HG02973 (cell line): ENCODE results near the gene HEMK1.

Source experiments
- ATAC-seq: cut with Tn5 transposase; IDR thresholded peaks from one replicate; pipeline ENCODE4 v1.9.1; 2021; ENCODE audit warnings: moderate library complexity; ENCODE audit not compliant: unreplicated experiment

The HEMK1 gene

DNA sequence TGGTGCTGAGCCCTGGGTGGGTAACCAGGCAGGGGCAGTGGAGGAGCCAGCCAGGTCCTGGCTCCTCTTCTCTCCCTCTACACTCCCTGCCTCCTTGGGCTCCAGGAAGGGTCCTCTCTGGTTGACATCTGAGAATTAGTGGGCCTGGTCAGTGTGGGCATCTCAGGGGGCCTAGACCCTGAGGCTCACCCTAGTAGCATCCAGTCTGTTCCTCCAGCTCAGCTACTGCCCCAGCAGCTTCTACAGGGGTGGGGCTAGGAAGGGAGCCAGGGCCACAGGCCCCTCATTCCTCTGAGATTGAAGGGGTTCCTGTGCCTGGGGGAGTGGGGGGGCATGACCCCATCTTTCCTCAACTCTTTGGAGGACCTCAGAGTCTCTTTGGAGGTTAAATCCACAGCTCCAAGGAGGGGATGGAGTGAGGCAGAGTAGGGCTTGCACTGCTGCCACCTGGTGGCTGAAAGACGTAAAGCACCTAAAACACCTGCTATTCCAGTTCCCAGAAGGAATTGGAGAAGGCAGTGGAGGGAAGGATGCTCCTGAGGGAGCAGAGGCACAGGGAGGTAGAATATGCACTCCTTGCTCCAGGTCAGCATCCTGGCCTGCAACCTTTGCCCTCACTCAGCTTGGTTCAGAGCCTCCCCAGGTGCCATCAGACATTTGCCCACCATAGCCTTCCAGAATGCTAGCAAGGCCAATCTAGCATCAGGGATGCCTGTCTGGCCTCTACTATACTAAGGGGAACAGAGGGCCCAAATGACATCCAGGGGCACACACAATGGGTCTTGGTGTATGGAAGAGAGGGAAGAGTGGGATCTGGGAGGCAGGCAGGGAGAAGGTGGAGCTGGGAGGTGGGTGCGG is 26.9 kb upstream of the HEMK1 start:
- ATAC-seq, result no peak

DNA sequence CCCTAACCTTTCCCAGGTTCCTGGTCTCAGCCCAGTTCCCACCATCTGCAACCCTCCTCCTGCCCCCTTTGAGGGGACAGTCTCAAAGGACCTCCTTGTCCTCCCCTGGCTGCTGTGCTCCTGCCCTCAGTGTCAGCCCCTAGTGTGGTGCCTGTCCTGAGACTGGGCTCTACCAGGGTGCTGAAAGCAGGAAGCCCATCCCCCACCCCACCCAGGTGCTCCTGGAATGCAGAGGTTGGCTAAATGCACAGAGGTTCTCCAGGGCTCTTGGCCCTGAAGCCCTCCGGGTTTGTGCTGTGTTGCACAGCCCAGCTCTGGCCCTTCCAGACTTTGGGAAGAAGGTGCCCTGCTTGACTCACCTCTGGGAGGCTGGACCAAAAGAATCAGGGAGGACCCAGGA is 23.5 kb upstream of the HEMK1 start:
- no peak for ATAC-seq

DNA sequence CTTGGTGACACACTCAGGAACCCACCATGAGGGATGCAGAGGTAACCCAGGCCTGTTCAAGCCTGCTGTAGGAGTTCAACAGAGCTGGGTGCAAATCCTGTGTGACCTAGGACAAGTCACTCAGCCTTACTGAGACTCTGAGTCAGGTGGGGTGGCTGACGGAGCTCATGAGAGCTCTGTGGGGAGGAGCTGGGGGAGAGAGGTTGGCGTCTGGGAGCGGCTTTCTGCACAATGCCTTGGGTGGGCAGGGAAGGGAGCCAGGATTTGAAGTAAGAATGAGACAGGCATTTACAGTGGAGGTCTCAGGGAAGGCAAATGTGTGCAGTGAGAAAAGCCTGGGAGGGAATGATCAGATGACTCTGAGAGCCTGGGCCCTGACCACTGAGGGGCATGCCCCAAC is 20.1 kb upstream of the HEMK1 start:
- no peak for ATAC-seq

DNA sequence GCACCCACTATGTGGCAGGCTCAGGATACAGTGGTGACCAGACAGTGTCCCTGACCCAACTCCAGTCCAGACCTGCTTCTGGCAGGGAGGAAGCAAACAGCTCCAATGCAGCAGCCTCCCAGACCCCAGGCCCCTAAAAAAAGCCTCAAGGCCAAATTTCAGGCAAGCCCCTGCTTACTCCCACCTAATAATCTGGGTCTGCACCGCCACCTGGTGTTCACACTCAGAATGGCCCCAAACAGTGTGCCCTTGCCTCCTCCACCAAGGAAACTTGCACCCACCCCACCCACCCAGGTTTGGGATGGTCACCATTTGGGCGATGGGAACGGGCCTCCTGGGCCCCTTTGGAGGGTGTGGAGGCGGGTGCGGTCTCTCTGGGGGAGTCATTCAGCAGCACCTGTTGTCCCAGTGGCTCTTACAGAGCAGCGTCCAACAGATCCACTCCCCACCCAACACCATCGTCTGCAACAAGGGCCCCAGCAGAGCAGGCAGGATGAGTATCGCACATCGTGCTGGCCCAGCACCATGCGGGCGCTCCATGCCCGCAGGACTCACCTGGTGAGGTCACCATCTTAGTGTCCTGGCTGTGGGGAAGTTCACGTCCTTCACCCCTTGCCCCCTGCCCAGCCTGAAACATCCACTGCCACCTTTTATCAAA is 19.1 kb upstream of the HEMK1 start:
- no peak for ATAC-seq

DNA sequence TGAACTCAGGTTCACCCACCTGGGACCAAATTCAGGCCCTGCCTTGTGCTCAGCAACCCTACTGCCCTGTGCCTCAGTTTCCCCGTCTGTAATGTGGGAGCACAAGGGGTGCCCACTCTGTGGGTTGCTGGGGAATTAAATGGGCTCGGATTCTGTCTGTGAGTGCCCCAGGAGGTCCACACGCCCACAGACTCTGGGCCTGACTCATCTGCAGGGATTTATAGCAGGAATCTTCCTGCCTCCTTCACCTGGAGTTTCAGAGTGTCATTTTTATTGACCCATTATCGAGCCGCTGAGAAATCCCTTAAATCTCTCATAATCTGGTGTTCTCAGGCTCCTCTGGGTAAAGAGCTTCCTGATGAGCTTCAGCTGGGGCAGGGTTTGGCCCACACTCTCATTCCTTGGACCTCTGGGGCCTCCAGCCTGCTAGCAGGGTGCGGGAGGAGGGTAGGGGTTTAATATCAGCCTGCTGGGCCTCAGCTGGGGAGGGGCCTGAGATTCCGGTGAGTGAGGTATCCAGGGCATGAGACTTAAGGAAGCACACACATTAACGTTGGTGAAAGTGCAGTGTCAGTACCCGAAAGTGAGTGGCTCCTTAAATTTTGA is 18.2 kb upstream of the HEMK1 start:
- no peak for ATAC-seq

DNA sequence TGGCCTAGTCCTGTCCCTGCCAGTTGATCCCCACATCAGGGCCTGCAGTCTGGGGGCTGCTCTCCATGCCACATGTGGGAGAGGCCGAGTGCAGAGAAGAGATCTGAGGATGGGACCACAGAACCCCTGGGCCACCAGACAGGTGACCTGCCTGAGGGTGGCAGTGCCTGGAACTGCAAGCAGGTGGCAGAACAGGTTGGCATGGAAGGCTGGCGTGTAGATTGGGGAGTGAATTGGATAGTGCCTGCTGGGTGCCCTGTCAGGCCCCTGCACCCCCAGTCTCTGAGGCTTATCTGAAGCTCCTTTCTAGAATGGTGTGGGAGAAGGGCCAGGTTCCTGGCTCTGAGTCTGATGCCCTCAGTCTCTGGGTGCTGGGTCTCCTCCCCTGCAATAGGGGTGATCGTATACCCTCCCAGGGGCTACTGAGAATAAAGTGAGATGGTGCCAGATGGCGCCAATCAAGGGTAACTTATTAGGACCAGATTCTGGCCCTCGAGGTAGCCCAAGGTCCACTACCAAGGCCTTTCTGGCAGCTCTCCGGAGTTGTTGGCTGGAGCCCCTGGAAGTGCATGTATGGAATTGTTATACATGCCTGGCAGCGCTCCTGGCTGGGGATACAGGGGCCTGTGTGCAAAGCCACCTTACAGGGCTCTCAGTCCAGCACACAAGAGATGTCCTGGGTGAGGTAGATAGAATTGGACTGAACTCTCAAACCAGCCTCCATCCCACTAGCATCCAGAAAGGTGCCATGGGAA is 17.5 kb upstream of the HEMK1 start:
- no peak for ATAC-seq

DNA sequence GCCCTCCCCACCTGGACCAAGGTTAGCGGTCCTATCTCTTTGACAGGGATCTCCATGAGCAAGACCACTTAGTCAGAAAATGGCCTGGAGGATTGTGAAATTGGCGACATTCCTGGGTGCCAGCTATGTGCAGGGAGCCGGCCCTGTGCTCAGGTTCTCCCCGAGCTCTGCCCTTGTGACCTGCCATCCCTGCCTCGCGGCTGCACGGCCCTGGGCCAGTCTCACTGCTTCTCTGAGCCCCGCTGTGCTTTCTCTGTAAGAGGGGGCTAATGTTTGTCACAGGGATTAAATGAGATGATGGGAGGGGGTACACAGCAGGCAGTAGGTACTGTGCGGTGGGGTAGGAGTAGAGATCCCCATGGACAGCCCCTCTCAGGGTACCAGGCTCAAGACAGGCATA is 16.7 kb upstream of the HEMK1 start:
- ATAC-seq, result no peak

DNA sequence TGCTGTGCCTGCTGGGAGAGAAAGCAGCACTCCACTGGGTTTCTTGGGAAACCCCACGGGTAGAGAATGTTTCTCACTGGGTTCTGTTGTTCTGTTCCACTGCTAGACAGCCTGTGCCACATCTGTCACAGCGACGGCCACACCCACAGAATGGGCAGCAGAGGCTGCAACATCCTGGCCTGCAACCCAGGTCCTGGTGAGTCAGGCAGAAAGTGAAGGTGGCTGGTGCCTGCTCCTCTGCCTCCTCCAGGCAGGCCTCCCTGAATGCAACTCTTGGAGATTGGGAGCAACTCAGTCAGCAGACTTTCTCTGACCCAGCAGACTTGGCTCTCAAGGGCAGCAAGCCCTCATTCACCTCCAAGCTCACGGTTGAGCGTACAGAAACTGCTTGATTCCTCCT is 14.8 kb upstream of the HEMK1 start:
- ATAC-seq, result no peak

DNA sequence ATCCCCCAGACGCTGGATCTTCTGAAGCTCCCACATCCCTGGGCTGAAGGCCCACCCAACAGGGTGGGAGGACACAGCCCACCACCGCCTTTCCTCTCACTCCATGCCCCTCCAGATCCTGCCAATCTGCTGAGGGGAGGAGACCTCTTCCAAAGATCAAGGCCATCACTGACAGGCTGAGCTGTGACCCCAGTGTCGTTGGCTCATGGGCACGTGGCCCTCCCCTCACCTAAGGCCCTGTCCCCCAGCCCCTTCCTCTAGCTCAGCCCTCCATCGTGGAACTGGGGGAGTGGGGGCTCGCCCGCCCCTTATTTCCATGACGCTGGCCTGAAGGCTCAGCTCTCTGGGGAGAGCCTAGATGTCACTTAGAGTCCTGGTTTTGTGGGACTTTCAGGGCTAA is 12.2 kb upstream of the HEMK1 start:
- no peak for ATAC-seq

DNA sequence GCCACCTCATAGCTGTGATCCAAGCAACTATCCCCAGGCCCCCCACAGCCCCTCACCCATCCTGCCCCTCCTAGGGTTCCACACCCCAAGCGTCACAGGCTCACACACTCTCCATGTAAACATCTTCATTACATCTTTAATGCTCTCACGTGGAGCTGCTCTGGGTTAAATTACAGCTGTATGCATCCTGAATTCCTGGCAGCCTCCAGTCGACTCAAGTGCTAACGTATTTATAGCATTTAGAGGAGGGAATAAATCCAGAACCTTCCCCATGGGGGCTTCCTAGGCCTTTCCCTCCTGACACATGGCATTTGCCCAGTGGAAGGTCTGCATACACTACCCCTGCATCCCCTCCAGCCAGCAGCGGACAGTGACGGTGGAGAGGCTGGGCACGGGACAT is 11.4 kb upstream of the HEMK1 start:
- no peak for ATAC-seq

DNA sequence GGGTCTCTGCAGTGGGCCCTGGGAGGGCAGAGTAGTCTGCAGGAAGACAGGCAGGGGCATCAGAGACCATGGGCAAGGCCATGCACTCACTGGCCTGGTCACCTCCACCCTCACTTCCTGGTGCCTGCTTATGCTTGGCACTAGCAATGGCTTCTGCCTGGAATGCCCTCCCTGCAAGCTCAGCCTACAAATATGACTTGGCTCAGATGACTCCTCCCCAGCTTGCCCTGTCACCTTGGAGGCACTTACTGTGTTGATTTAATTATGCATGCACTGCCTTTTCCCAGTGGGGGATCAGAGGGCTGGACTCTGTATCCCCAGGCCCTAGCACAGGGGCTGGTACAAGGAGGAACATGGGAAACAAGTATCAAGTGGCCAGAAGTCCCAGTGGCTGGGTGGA is 9.6 kb upstream of the HEMK1 start:
- ATAC-seq, result no peak

DNA sequence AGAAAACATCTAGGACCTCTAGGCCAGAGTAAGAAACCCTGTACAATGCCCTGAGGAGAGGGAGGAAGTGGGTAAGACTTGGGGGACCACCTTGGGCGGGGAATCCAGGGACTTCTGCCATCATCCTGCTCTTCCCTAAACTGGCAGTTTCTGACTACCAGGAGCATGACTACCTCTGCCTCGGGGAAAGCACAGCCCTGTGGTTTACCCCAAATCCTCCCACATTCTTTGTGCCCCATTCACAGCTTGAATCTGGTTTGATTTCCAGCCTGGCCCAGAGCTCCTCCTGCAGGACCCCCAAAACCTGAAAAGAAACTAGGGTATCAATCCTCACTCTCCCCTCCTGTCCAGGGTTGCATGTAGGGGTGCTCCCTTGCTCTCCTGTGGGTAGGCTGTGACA is 6.5 kb upstream of the HEMK1 start:
- ATAC-seq, result no peak

DNA sequence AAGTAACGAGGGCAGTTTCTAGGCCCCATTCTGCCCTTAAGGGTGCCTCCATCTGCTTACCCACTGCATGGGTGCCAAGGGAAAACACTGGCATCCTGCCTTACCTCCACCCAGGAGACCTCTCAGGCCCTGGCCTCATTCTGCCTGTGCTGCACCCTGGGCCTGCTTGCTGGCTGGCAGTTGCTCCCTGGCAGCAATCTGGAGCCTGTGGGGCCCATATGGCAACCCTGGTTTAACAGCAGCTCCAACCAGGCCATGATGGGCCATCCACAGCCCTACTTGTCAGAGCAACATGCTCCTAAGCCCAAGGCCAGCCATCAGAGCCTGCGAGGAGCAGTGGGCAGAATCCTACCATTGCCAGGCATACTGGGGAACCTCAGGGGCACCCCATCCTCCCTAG is 5.5 kb upstream of the HEMK1 start:
- ATAC-seq, result no peak

DNA sequence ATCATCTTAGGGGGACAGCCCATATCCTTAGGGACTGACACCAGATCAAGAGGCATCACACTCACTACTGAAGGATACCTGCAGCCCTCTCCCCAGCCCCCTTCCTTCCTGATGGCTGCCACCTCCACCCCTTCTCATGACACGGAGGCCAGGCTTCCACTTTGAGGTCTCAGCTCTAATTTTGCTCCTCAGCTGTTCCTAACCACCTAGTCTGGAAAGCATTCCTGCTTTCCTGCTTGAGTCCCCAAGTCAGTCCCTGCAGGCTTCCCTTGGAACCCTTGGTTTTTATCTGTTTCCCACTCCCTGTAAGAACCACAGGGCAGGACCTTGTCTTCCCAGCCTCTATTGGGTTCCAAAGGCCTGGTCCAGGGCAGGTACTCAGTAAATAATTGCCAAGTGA is 5.0 kb upstream of the HEMK1 start:
- ATAC-seq, result no peak

DNA sequence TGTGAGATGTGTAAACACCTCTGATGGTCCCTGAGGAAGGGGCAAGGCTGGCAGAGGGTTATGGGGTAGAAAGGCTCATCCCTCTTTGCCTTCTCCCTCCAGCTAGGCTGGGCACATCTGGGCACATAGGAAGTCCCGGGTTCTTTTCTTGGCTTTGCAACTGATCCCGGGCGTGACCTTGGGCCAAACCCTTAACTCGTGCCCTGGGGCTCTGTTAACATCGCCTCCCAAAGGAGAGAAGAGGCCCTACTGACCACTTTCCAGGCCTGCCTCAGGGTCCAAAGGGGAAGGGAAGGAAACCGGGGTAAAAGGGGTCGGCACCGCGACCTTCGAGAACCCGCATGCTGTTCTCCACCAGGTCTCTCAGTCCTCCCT is 2.3 kb upstream of the HEMK1 start:
- ATAC-seq, result no peak

DNA sequence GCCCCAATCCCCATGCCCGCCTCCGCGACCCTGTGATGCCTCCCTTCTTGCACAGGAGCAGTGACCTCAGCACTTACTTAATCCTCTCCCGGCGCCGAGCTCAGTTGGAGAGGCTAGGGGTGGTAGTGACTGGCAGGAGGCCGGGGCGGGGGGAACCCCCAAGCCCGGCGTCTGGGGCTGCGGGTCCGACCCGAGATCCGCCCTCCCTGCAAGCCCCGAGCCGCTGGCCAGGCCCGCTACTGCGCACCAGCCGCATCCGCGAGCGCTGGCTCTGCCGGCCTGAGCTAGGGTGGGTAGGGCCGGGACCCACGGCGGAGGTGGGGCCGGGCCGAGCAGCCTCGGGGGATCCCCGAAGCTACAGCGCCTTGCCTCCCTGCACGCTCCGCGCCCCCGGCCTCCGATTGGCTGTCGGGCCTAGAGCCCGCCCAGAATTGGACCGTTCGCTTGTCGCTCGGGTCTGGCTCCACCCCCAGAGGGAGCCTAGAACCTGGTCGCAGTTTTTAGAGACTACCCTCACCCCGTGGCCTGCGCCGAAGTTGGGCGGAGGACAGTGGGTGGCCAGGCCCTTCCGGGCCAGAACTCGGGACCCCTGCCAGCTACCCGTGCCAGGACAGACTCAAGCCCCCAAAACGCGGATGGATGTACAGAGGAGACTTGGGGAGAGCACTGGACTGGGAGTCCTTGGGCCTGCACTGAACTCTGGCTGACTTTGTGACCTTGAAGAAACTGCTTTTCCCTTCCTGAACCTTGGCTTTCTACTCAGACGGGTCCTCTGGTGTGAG is 1.7 kb upstream of the HEMK1 start, which contains the start of gene C3orf18:
C3orf18 (minus strand) TSS at position 362 of the 782 bp plus-strand sequence. CDS start 2,048 bp downstream, outside the sequence.
- peak; percentile 76 for ATAC-seq

DNA sequence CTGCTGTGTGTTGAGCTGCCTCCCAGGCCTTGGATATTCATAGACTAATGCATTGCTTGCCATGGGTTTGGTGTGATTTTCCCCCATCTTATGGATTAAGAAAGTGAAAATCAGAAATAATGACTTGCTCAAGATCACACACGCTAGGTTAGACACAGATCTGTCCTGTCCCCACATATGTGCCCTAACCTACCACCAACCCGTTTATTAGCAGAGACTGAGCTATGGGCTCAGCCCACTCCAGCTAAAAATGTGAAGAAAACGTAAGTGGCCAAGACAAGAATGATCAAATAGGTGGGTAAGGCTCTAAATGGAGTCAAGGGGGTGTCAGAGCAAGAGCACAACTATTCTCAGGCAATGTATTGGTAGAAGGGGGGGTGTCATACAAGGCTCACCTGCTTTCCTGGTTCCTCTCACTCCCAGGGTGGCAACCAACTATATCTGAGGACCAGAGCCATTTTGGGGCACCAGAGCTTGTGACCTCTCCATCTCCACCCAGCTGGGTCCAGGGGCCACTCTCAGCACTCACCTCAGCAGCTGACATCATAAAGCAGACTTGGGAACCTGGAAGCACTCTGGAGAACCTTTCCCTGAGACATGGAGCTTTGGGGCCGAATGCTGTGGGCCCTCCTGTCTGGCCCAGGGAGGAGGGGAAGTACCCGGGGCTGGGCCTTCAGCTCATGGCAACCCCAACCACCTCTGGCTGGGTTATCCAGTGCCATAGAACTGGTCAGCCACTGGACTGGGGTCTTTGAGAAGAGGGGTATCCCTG is 1.4 kb downstream of the HEMK1 start:
- ATAC-seq, result no peak

DNA sequence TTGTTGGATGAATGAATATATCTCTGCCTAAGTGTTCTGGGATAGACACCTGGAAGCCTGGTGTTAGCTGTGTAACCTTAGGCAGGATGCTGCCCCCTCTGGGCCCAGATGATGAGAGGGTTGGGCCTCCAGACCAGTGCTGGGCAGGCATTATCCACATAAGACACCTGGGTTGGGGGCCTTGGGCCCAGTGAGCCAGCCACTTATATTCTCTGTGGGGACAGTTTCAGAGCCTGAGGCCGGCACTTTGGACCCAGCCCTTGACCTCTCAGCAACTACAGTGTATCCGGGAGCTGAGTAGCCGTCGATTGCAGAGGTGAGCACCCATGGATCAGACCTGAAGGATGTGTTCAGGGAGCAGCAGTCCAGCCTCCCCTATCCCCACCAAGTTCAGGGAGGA is 2.2 kb downstream of the HEMK1 start:
- ATAC-seq, result no peak

DNA sequence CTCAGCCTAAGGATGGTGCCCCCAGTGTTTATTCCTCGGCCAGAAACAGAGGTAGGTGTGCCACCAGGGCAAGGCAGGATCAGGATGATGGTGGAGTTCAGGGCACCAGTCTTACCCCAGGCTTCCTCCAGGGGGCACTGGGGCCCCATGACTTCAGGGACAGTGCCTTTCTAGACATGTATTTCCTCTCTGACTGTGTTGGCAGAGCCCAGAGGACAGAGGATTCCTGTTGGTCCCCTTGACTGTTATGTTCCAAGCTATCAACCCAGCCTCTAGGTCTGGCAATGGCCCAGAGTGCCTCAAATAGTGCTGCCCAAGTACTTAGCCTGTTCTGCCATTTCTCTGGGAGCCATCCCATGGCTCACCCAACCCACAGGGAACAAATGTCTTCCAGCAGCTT is 2.8 kb downstream of the HEMK1 start:
- peak; percentile 25 for ATAC-seq

DNA sequence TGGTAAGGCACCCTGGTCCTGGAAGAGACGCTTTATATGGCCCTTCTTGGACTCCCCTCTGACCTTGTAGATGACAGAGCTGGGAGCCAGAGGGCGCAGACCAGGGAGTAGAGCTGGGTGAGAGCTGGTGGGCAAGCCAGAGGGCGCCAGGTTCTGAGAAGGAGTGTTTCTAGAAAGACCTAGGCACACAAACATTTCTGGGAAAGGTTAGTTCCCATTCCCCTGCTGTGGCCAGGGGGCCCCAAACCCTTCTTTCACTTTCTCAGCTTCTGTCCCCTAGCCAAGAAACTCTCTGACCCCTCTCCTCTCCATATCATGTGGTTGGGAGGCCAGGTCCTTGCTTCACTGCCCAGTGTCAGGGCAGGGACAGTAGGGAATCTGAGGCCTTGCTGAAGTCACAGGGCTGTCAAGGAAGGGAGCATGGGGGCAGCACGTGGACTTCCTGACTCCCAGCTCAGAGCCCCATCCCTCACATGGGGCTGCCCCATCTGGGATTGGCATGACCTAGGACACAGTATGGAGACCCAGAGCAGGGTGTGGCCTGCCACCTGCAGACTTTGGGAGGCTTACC is 3.6 kb downstream of the HEMK1 start:
- ATAC-seq, result no peak
